Stimulated activated CD4-positive, alpha-beta T cell treated with anti-CD3 and anti-CD28 coated beads, Interleukin-4, amount 100 ng/mL, for 24 hours (primary cell): ENCODE results near the gene TCN2.
A peak's percentile ranks its signal among the peaks of the same experiment; 100 is the strongest.
"Not testable (repeated sequence)": the region's sequence is repeated elsewhere in the genome, so short reads cannot be mapped to it uniquely, and the experiment has no call there.

Experiments used
- DNase-seq: peaks from one replicate; pipeline ENCODE4 v3.0.0-alpha.2; 2020

The TCN2 gene

DNA sequence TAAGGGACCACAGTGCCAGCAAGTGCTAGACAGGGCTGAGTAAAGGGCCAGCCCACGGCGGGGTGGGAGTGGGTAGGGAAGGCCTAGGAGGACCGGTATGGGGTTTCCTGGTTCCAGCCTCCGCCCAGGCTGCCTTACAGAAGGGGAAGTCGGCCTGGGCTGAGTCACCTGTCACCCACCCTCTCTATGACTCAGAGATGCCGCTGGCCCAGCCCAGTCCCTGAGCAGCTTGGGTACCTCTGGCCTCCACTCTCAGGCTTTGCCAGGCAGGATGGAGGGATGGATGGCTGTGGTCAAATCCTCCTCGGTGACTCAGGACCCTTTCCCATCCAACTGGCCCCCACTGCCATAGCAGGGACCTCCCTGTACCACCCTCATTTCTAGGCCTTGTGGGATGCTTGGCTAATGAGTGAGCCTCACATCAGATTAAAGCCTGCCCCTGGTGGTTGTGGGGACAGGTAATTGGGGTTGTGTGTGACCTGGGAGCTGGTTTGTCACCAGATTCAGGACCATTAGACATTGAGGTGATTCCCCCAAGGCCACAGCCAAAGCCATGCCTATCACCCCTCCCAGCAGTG is 42.5 kb downstream of the TCN2 start:
- DNase-seq: peak; percentile 90

DNA sequence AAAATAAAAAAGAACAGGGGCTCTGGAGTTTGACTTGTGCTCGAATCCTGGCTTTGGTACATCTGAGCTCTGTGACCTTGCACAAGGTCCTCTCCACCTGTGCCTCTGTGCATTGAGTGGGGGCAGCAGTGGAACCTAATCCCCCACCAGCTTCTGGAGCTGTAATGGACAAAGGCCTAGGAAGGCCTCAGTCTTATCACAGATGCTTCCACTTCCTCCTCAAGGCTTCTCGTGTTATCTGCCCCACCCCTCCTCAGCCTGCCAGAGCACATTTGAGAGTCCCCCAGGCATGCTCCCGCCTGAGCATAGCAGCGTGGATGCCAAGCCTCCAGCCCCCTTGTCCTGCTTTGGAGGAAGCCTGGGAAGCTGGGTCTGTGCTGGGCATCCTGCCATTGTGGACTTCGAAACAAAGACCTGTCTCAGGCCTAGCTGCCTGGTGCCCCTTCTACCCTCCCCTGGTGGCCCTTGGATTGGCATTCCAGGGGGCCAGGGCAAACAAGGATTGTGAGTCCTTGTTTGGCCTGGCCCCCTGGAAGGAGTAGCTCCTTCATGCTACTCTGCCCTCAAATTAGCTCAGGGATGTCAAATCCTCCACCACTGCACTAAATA is 43.6 kb downstream of the TCN2 start:
- DNase-seq: no peak

DNA sequence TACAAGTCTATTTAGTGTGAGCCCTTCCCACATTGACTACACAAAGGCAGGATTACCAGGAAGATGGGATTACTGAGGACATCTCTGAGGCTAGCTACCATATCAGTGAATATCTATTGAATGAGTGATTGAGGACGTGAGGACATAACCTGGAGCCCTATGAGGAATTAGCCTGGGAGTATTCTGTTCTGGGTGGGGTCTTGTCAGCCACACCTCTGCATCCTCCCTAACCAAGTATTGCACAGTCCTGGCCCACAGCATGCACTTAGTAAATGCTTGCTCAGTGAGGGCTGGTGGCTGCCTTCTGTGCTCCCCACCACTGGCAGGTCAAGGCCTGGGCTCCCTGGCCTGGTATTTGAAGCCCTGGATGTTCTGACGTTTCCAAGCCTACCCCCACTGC is 45.9 kb downstream of the TCN2 start:
- no peak for DNase-seq

DNA sequence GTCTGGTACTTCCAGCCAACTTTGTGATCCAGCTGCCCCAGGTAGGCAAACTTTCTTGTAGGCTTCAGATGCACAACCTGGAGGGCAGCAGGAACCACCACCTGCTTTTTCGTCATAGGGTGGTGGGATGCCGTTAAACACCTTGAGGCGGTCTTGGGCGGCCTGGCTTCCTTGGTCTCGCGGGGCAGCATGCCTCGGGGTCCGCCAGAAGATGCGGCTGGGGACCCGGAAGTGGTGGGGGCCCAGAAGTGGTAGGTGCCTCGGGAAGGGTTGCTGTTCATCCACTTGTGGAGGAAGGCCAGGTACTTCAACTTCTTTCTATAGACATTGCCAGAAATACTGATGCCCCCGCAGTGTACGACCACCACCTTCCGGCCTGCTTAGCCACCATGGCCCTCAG is 47.4 kb downstream of the TCN2 start:
- DNase-seq: no peak

DNA sequence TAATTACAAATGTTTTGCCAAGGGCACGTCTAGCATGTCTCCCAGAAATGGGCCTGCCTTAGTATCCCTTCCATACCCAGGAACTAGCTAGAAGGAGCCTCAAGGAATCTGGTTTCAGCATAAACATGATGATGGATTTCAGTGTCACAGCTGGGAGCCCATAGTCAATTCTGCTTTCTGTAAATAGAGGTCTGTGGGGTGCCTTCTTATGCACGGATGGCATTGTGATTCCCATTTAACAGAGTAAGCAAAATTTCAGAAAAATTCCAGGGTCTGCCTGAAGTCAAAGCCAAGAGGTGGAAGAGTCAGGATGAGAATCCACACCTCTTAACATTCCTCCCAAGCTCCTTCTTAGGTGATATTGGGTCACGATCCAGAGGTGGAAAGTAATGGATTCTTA is 48.6 kb downstream of the TCN2 start:
- no peak for DNase-seq

DNA sequence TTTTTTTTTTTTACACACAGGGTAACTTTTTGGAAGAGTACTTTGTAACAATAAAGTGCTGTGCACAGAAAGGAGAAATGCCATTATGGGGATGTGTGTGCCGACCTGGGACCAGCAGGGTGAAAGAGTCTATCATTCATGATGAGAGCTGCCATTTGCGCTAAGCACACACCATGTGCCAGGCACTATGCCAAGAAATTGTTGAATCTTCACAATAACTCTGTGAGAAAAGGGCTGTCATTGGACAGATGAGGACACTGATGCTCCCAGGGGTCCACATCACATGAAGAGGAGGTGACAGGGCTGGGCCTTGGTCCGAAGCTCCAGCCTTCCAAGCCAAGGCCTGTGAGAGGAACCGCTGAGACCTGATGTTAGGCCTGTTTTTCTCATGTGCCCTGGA is 55.1 kb downstream of the TCN2 start:
- no peak for DNase-seq

DNA sequence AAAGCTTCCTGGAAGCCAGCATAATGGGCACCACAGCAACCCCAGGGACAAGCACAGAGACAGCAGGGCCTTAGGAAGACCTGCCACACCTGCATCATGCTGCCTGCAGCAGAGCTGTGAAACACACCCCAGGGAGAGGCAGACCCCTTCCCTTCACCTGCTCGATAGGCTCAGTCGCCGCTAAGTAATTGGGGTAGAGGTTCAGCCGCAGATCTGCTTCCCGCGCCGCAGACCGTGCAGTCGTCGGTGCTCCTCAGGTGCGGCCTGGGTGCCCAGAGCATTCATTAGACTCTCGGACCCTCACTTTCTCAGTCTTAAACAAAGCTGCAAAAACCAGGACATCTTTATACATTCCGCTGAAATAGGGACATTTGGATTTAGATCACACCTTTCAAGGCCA is 57.8 kb downstream of the TCN2 start:
- no peak for DNase-seq

DNA sequence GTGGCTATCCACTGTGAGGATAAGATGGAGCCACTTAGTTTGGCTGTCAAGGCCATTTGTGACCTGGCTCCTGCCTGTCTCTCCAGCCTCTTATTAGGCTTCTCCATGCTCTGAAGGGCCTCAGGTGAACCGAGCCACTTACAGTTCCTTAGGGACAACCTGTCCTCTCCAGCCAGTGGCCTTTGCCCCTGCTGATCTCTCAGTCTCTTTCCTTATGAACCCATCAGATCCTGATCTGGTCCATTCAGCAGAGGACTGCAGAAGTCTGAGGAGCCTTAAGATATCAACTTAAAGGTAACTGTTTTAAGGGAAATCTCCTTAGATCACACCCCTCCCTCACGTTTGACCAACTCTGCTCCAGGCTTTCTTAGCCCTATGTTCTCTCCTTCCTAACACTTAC is 58.3 kb downstream of the TCN2 start:
- no peak for DNase-seq

DNA sequence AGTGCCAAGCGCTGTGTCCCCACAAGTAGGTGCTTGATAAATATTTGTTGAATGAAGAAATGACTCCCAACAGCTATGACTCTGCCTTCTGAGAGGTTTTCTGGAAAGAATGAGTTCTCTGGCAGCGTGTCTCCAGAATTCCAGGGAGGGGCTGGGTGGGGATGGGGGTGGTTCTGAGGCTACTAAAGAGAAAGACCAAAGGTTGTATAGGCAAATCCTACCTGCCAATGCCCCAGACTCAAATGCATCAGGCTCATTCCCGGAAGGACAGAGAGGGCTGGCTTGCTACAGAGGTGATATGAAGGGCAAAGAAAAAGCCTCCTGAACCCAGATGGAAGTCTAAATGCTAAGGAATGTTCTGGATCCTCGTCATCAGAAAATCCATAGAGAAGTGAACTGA is 58.8 kb downstream of the TCN2 start:
- DNase-seq: no peak

DNA sequence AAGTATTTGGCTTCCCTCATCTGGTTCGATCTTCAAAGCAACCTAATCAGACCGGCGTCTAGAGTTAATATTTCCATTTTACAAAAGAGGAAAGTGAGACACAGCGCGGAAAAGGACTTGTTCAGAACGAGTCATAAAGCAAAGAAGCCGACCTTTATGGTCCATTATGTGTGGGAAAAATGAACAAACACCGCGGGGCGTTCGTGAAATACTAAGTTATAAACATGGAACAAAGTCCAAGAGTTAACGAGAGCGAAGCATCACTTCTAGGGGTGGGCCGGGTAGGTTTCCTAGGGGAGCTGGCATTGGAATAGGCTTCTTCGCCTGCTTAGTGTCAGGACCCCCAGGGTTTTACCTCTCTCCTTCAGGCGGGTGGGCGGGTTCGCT is 60.1 kb downstream of the TCN2 start:
- DNase-seq: peak; percentile 17

DNA sequence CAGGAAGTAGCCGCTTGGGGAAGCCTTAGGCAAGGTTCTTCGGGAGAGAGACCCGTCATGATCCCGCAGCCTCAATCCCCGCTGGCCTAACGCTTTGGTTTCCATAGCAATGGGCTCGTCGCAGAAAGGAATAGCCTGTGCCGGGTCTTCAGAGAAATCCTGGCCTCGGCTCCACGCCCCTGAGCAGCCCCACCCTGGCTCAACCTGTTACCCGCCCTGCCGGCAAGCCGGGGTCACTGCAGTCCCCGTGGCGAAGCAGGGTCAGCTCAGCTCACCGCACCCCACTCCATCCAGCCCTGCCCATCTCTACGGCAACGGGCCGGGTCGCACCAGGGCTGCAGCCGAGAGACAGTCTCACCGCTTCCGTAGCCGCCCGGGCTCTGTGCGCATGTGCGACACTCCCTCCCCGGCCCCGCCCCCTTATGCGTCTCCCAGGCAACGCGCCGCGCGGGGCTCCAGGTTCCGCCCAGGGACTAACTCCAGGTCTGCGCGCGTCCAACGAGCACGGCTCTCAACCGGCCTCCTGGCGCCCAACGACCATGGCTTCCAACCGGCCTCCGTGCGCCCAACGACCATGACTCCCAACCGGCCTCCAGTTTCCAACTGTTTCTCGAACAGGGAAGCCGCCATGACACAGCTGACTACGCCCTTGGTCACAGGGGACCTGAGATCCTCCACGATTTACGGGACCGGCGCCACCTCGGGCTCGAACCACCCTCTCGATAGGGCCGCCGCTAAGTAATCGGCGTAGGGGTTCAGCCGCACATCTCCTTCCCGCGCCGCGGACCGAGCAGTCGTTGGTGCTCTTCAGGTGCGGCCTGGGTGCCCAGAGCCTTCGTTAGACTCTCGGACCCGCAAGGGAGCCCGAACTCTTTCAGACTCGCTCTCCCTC is 60.8 kb downstream of the TCN2 start, which contains the start of gene DUSP18:
TSS of gene DUSP18 (minus strand) at position 382 of the 892 bp plus-strand sequence. CDS start 3,872 bp downstream, outside the sequence.
- DNase-seq: peak; percentile 93

DNA sequence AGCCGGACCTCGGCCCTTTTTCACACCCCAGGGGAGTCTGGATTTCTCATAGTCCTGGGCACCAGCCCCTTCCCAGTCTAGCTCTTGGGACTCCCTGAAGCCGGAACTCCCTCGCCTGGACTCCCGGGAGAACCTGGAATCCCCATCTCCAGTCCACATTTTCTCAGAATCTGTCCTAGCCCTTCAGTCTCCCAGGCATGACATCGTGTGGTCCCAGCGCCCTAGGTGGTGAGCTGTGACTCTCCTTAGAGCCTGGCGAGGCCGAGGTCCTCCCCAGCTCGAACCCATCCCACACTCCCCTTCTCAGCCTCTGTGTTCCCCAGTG is 61.4 kb downstream of the TCN2 start:
- no peak for DNase-seq

DNA sequence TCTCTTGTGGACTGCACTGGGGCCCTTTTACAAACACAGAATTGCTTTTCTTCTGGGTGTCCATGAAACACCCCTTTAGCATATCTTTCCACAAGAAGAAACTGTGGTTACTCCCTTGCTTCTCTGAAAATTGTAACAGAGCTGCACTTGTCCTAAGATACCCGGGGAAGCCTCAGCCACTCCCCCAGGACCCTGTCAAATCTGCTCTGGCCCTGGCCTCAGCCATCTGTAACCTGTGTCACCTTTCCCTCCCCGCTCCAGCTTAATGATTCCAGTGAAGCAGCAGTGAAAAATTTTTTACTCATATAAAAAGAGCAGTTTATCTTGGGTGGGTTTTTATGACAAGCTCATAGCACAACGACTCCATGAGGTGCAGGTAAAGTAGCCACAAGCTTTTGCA is 64.1 kb downstream of the TCN2 start:
- DNase-seq: no peak

DNA sequence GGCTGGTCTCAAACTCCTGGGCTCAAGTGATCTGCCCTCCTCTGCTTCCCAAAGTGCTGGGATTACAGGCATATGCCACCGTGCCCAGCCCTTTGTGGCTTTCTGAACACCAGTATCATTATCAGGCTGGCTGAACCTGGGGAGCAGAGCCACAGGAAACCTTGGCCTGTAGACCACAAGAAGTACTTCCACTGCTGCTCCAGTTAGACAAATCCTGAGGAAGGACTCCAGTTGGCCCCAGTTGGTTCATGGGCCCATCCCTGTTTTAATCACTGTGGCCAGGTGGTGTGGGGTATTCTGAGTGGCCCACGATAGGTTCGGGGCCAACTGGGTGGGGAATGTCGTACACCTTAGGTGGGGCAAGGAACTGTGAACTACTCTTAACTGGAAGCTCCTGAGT is 66.2 kb downstream of the TCN2 start:
- DNase-seq: no peak

DNA sequence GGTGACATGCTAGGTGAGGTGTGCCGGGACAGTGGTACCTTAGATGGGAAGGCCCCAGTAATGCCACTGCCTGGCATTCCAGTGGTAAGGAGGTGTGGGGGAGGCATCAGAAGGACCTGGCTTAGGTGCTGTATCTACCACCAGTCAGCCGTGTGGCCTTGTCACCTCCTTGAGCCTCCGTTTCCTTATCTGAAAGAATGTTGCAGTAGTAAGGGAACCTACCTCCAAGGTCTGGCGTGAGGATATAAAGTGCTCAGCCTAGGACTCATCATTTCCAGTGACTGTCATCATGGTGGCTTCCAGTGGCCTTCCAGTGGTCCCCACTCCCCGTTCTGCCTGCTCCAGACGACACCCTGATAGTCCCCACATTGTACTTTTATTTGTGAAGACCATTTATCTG is 67.5 kb downstream of the TCN2 start:
- DNase-seq: no peak

DNA sequence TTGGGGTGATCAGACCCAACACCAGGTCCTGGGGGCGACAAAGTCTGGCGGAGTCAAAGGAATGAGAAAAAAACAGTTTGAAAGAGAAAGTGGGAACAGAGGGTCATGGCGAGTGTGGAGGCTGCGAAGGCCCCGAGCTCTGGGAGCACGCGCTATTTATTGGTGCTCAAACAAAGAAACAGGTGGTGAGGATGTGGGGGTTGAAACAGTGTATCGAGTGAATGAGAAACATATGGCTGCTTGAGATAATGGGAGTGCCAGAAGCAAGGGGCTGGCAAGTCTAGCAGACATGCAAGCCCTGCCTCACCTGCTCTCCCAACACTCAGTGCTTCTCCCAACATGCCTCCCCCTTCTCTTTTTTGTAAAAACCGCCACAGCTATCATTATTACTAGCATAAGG is 68.5 kb downstream of the TCN2 start:
- no peak for DNase-seq

DNA sequence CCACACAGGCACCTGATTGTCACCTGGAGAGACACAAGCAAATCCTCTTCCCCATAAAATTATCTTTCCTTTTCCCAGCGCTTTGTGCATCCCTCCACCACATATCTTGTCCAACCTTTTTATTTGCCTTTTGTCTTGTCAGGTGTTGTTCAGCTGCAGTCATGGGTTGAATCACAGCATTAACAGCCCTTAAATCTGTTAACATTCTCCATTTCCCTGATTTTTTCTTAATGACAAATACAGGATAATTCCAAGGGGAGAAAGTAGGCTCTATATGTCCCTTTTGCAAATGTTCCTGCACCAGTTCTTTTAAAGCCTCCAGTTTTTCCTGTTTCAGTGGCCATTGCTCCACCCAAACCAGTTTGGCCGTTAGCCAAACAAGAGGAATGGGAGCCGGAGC is 69.6 kb downstream of the TCN2 start:
- DNase-seq: not testable (repeated sequence)
